Measurements from ENCODE around the gene MATN1. TPM values are rescaled to one million over a fixed set of nuclear protein-coding genes. Genes with fewer than 3 reads are reported as not detected.

Gene MATN1
- total RNA-seq, 1 donor from 2014 or later = 0.54 TPM

DNA sequence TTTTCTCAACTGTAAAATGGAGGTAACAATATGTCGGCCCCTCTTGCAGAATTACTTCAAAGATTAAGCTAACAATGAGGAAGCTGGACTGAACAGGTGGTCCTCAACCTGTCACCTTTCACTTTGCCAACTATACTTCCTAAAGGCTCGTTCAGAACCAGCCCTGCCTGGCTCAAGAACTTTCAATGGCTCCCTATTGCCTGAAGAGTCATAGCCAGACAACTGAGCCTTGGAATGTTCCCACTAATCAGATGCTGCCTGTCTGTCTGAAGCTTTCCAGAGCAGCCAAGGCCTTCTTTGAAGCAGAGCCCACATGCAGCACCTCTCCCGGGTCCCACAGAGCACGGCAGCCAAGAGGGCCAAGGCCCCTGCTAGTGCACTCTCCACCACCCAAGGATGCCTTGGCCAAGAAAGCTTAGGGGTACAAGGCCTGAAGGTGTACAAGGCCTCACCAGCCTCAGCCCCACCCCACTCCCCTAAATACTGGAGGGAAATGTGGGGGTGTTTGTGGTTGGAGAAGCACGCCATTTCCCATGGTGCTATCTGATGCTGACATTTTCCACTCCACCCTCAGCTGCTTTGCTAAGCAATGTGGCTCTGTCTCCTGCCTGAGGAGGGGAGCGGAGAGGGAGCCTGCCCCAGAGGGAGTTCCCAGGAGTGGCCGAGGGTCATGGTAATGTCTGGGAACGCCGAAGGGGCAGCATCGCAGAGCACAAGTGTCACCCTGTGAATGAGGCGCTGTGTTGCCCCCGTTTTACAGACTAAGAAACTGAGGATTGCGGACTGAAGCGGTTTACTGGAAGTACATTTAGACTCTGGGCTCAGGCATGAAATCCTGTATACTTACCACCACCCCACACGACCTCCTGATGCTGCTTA, 42.4 kb upstream of the MATN1 start:
- DNase-seq (ENCODE audit: low read depth, low spot score) = no peak
- Mint-ChIP-seq H3K4me1 (peaks cover 26% of the 10 kb centered on the region), H3K9me3 (no peaks in the 10 kb centered on the region), H3K4me3 (no peak overlapping the region), H3K27ac (ENCODE audit: unreplicated experiment) (no peak overlapping the region), H3K36me3 (ENCODE audit: low read depth) (no peaks in the 10 kb centered on the region), H3K27me3 (ENCODE audit: low read depth) (no peaks in the 10 kb centered on the region)
- TF ChIP-seq, protein P1, sequence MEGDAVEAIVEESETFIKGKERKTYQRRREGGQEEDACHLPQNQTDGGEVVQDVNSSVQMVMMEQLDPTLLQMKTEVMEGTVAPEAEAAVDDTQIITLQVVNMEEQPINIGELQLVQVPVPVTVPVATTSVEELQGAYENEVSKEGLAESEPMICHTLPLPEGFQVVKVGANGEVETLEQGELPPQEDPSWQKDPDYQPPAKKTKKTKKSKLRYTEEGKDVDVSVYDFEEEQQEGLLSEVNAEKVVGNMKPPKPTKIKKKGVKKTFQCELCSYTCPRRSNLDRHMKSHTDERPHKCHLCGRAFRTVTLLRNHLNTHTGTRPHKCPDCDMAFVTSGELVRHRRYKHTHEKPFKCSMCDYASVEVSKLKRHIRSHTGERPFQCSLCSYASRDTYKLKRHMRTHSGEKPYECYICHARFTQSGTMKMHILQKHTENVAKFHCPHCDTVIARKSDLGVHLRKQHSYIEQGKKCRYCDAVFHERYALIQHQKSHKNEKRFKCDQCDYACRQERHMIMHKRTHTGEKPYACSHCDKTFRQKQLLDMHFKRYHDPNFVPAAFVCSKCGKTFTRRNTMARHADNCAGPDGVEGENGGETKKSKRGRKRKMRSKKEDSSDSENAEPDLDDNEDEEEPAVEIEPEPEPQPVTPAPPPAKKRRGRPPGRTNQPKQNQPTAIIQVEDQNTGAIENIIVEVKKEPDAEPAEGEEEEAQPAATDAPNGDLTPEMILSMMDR (conservative IDR thresholded peaks at IDR 0.05) = no peak

DNA sequence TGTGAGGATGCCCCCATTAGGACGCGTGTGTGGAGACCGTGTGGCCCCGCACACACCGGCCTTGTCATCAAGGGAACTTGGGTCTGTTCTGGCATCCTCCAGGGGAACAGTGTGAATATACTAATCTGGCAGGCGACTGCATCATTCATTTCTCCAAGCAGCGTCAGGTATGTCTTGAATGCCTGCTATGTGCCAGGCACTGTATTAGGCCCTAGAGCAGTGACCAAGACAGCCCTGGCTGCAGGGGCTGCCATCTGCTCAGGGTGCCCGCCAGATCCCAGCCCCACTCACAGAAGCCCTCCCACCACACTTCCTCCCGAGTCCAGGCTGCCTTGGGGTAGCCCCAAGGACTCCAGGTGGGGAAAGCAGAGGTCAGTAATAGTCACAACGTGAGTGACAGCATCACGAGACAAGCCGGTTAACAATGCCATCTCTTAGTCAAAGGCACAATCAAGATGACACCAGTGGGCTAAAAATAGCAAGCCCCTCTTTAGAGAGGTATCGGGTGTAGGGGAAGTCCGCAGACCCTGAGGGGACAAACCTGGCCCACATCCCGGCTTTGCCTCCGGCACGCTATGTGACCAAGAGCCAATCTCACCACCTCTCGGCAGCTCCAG, 41.7 kb upstream of the MATN1 start:
- H3K4me1 Mint-ChIP-seq = peaks cover 33% of the 10 kb centered on the region
- H3K4me3 Mint-ChIP-seq = no peak overlapping the region
- H3K9me3 Mint-ChIP-seq = no peaks in the 10 kb centered on the region
- H3K27me3 Mint-ChIP-seq (ENCODE audit: low read depth) = no peaks in the 10 kb centered on the region
- TF ChIP-seq, protein P1 (conservative IDR thresholded peaks at IDR 0.05) = no peak
- no peaks in the 10 kb centered on the region for H3K36me3 Mint-ChIP-seq (ENCODE audit: low read depth)
- no peak overlapping the region for H3K27ac Mint-ChIP-seq (ENCODE audit: unreplicated experiment)
- DNase-seq (ENCODE audit: low read depth, low spot score) = no peak

DNA sequence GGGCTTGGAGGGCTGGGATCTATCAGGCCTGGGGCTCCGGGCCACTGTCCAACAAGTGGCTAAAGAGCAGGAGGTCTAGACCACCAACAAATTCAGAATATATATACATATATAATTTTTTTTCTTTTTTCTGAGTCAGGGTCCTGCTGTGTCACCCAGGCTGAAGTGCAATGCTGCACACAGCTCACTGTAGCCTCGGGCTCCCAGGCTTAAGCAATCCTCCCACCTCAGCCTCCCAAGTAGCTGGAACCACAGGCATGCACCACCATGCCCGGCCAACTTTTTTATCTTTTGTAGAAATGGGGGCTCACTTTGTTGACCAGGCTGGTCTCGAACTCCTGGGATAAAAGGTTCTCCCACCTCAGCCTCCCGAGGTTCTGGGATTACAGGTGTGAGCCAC, 41.0 kb upstream of the MATN1 start:
- no peaks in the 10 kb centered on the region for H3K36me3 Mint-ChIP-seq (ENCODE audit: low read depth)
- no peak for DNase-seq (ENCODE audit: low read depth, low spot score)
- H3K4me3 Mint-ChIP-seq = no peak overlapping the region
- no peak overlapping the region for H3K27ac Mint-ChIP-seq (ENCODE audit: unreplicated experiment)
- H3K9me3 Mint-ChIP-seq = no peaks in the 10 kb centered on the region
- no peaks in the 10 kb centered on the region for H3K27me3 Mint-ChIP-seq (ENCODE audit: low read depth)
- TF ChIP-seq, protein P1 (conservative IDR thresholded peaks at IDR 0.05) = no peak
- H3K4me1 Mint-ChIP-seq = peaks cover 40% of the 10 kb centered on the region

DNA sequence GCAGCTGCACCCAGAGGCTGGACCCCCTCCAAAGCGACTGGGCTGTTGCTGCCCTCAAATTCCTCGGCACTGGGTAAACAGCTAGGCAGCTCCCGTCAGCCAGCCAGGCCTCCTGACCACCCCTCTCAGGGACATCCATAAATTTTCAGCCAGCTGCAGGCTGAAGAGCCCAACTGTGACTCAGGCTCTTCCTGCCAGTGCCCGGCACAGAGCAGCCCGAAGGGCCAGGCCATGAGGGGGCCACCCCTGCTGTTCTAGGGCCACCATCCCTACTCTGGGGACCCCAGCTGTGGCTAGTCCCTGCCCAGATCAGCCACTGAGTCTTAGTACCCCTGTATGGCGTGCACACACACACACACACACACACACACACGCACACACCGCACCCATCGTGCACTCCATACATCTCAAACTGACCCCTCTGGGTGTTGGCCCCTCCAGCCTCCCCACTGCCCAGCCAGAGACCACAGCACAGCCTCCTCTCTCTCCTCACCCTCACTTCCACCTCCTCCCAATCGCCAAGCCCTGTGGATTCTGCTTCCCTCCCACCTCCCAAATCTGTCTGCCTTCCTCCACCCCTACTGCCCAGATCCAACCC, 40.4 kb upstream of the MATN1 start:
- H3K27ac Mint-ChIP-seq (ENCODE audit: unreplicated experiment) = peak overlapping the region; percentile 45
- no peaks in the 10 kb centered on the region for H3K36me3 Mint-ChIP-seq (ENCODE audit: low read depth)
- no peak overlapping the region for H3K4me3 Mint-ChIP-seq
- H3K27me3 Mint-ChIP-seq (ENCODE audit: low read depth) = no peaks in the 10 kb centered on the region
- DNase-seq (ENCODE audit: low read depth, low spot score) = no peak
- TF ChIP-seq, protein P1 (conservative IDR thresholded peaks at IDR 0.05) = no peak
- peaks cover 46% of the 10 kb centered on the region for H3K4me1 Mint-ChIP-seq
- no peaks in the 10 kb centered on the region for H3K9me3 Mint-ChIP-seq

DNA sequence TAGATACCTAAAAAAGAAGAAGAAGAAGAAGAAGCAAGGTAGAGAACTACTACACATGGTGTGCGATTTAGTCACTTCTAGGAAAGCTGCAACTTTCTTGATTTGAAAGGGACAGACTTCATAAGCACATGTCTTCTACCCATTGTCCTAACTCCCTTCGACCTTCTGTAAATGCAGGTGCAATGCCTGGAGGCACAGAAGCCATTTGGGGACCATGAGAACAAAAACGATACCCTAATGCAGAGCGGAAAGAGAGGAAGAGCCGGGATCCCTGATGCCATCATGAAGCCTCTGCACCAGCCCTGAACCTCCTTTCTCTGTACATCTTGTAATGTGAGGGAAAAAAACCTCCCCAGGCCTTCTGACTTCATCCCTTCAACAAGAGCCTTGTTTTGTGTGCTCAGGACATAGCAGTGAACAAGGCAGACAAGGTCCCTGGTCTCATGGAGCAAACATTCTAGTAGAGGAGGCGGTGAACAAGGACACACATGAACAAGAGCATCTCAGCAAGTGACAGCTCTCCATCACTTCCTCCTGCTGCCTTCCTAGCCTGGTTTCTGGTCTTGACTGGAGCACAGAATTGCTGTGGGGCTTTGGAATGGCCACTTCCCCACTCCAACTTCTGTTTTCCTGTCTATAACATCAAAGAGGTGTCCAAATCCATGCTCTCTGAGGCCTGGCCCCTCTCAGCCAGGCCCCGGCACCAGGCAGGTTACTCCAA, 39.7 kb upstream of the MATN1 start:
- no peak for DNase-seq (ENCODE audit: low read depth, low spot score)
- Mint-ChIP-seq H3K4me1 (peaks cover 53% of the 10 kb centered on the region), H3K27me3 (ENCODE audit: low read depth) (no peaks in the 10 kb centered on the region), H3K4me3 (no peak overlapping the region), H3K36me3 (ENCODE audit: low read depth) (no peaks in the 10 kb centered on the region), H3K9me3 (no peaks in the 10 kb centered on the region), H3K27ac (ENCODE audit: unreplicated experiment) (peak overlapping the region; percentile 45)
- TF ChIP-seq, protein P1 (conservative IDR thresholded peaks at IDR 0.05) = no peak

Measured in neural crest cell (in vitro differentiated cells).